Parathyroid adenoma (tissue), 2 donors: ENCODE data around the gene IZUMO4.
"Not testable (repeated sequence)": the region's sequence is repeated elsewhere in the genome, so short reads cannot be mapped to it uniquely, and the experiment has no call there.

Experiments used
- H2AFZ ChIP-seq: fragments of 300-600 bp; sonication (generic); one replicate; pipeline ENCODE4 v1.7.0; 2017; ENCODE audit warnings: antibody characterized with exemption, mild to moderate bottlenecking
- H3K27ac ChIP-seq: fragments of 300-600 bp; sonication (generic); one replicate; pipeline ENCODE4 v1.7.0; 2017
- H3K27me3 ChIP-seq: fragments of 300-600 bp; sonication (generic); one replicate; pipeline ENCODE4 v1.7.0; 2017; ENCODE audit warnings: low read length; ENCODE audit not compliant: control insufficient read depth, insufficient read depth
- H3K36me3 ChIP-seq: fragments of 300-600 bp; sonication (generic); one replicate; pipeline ENCODE4 v1.7.0; 2017; ENCODE audit warnings: low read length; ENCODE audit not compliant: control insufficient read depth, insufficient read depth
- H3K4me1 ChIP-seq: fragments of 300-600 bp; sonication (generic); one replicate; pipeline ENCODE4 v1.7.0; 2017; ENCODE audit warnings: control low read depth
- H3K4me2 ChIP-seq: fragments of 300-600 bp; sonication (generic); one replicate; pipeline ENCODE4 v1.7.0; 2017; ENCODE audit warnings: low read length
- H3K4me3 ChIP-seq: fragments of 300-600 bp; sonication (generic); one replicate; pipeline ENCODE4 v1.7.0; 2017; ENCODE audit warnings: low read depth, low read length
- H3K79me2 ChIP-seq: fragments of 300-600 bp; sonication (generic); one replicate; pipeline ENCODE4 v1.7.0; 2017; ENCODE audit warnings: control low read depth
- H3K9ac ChIP-seq: fragments of 300-600 bp; sonication (generic); one replicate; pipeline ENCODE4 v1.7.0; 2017; ENCODE audit warnings: mild to moderate bottlenecking
- H3K9me3 ChIP-seq: fragments of 300-600 bp; sonication (generic); one replicate; pipeline ENCODE4 v1.7.0; 2017; ENCODE audit warnings: low read length; ENCODE audit not compliant: control insufficient read depth
- TF ChIP-seq, protein P1 (sequence below): fragments of 300-600 bp; sonication (generic); IDR thresholded peaks from one replicate; pipeline ENCODE4 v1.7.0; 2017; ENCODE audit warnings: antibody characterized with exemption, mild to moderate bottlenecking
- donor health status: primary hyperparathyroidism.

Gene IZUMO4

DNA sequence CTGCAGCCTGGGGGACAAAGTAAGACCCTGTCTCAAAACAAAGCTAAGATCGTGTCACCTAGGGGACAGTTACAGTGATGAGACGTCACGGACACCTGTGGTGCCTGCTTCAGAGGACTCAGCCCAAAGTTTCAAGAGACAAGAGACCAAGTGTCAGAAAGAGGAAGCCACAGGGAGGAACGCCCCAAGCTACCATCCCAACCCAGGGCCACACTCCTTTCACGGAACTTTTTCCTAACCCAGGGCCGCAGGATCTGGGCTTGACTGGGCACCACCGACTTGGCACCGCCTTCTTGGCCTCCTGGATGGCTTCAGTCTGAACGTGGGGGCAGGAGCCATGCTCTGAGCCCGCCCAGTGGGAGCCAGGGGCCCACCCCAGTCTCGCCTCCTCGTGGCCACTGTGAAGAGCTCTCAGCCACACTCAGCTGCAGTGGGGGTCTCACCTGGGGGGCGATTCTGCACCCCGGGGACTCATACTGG is 9.1 kb upstream of the IZUMO4 start:
- Histone ChIP-seq H3K9me3 (no peaks in the 10 kb centered on the region), H3K4me3 (no peak overlapping the region), H3K4me2 (no peak overlapping the region), H3K79me2 (peaks cover 5% of the 10 kb centered on the region), H3K27ac (no peak overlapping the region), H2AFZ (no peak overlapping the region), H3K4me1 (no peaks in the 10 kb centered on the region), H3K36me3 (no peaks in the 10 kb centered on the region), H3K9ac (no peak overlapping the region), H3K27me3 (no peaks in the 10 kb centered on the region)
- TF ChIP-seq, protein P1, sequence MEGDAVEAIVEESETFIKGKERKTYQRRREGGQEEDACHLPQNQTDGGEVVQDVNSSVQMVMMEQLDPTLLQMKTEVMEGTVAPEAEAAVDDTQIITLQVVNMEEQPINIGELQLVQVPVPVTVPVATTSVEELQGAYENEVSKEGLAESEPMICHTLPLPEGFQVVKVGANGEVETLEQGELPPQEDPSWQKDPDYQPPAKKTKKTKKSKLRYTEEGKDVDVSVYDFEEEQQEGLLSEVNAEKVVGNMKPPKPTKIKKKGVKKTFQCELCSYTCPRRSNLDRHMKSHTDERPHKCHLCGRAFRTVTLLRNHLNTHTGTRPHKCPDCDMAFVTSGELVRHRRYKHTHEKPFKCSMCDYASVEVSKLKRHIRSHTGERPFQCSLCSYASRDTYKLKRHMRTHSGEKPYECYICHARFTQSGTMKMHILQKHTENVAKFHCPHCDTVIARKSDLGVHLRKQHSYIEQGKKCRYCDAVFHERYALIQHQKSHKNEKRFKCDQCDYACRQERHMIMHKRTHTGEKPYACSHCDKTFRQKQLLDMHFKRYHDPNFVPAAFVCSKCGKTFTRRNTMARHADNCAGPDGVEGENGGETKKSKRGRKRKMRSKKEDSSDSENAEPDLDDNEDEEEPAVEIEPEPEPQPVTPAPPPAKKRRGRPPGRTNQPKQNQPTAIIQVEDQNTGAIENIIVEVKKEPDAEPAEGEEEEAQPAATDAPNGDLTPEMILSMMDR: no peak

DNA sequence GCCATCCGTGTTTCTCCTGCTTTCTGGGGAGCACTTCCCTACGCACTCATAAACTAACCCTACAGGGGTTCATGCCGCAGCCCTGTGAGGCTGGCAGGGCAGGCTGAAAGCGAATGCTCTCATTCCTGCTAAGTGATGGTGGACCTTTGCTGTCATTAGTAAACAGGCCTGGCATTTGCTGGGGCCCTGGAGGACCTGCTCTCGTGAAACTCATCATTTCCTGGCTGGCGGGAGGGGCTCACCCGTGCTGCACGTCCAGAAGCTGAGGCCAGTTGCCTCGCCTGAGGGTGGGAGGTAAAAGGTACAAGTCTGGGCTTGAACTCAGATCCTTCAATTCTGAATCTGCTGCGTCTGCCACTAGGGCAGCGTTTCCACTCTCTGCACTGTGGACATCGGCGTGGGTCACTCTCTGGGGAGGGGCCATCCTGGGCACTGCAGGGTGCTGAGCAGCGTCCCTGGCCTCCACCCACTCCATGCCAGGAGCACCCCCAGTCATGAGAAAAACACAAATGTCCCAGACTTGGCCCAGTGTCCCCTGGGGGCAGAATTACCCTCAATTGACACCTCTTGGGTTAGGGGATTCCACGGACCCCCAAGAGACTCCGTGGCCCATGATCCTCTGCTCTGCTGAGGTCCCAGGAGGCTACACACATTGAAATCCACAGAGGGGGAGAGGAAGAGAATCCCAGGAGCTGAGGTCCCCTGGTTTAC is 7.6 kb upstream of the IZUMO4 start:
- H3K4me1 ChIP-seq: no peaks in the 10 kb centered on the region

DNA sequence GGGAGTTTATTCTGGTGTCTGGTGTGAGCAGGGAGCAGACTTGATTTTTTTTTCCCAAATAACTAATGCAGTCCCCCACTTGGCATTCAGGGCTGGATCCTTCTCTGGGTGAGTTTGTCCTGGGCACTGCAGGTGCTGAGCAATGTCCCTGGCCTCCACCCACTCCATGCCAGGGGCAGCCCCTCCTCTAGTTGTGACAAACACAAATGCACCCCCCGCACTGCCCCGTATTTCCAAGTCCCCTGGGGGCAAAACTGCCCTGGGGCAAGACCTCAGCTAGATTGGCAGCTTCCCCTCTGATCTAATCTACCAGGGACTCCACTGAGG is 7.0 kb upstream of the IZUMO4 start:
- H3K36me3 ChIP-seq: no peaks in the 10 kb centered on the region
- TF ChIP-seq, protein P1: no peak
- no peaks in the 10 kb centered on the region for H3K9me3 ChIP-seq
- peaks cover 5% of the 10 kb centered on the region for H3K79me2 ChIP-seq
- H3K27ac ChIP-seq: no peak overlapping the region
- H2AFZ ChIP-seq: no peak overlapping the region
- H3K9ac ChIP-seq: no peak overlapping the region
- no peaks in the 10 kb centered on the region for H3K4me1 ChIP-seq
- H3K27me3 ChIP-seq: no peaks in the 10 kb centered on the region
- H3K4me2 ChIP-seq: no peak overlapping the region
- H3K4me3 ChIP-seq: no peak overlapping the region

More for the DNA sequence above, 7.6 kb upstream of the IZUMO4 start:
- Histone ChIP-seq H3K9me3 (no peaks in the 10 kb centered on the region), H3K4me2 (no peak overlapping the region), H3K4me3 (no peak overlapping the region), H3K36me3 (no peaks in the 10 kb centered on the region), H3K79me2 (peaks cover 5% of the 10 kb centered on the region), H2AFZ (no peak overlapping the region), H3K27ac (no peak overlapping the region), H3K27me3 (no peaks in the 10 kb centered on the region), H3K9ac (no peak overlapping the region)
- TF ChIP-seq, protein P1: no peak

DNA sequence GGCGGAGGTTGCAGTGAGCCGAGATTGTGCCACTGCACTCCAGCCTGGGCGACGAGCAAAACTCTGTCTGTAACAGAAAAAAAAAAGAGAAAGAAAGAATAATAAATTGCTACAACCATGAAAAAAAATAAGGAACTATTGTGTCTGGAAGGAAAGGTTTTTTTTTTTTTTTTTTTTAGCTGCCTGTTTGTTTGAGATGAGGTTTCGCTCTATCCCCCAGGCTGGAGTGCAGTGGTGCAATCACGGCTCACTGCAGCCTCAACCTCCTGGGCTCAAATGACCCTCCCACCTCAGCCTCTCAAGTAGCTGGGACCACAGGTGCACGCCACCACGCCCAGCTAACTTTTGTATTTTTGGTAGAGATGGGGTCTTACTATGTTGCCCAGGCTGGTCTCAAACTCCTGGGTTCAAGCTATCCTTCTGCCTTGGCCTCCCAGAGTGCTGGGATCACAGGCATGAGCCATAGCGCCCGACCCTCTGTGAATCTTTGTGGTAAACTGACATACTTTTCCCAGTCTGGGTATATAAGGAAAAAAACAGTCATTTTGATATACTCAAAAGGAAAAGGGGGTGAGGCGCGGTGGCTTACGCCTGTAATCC is 4.7 kb upstream of the IZUMO4 start:
- not testable (repeated sequence) for H3K4me1 ChIP-seq, H3K9me3 ChIP-seq, H3K4me2 ChIP-seq, H3K27ac ChIP-seq, H3K27me3 ChIP-seq, H3K79me2 ChIP-seq, H3K4me3 ChIP-seq, H2AFZ ChIP-seq, H3K36me3 ChIP-seq, H3K9ac ChIP-seq

DNA sequence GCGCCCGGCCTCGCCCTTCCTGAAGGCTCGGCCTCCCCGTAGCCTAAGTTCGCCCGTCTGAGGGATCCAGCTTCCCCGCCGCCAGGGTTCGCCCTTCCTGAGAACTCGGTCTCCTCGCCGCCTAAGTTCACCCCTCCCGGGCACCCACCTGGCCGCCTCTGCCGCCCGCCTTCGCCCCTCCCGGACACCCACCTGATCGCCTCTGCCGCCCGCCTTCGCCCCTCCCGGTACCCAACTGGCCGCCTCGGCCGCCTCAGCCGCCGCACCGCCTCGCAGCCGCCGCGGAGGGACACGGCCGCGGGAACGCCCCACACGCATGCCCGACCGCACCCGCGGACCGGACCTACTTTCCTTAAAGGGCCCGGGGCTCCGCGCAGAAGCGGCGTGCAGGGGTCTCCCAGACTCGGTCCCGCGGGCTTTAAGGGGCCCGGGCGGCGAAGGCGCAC is 658 bp upstream of the IZUMO4 start, which contains the start of gene MOB3A:
MOB3A (minus strand) TSS at position 293 of the 446 bp plus-strand sequence. CDS start 17,766 bp downstream, outside the sequence.
- no peaks in the 10 kb centered on the region for H3K36me3 ChIP-seq
- TF ChIP-seq, protein P1: peak; percentile 48
- H3K79me2 ChIP-seq: peaks cover 7% of the 10 kb centered on the region
- peak within 1 kb of the TSS; percentile 91 for H3K4me3 ChIP-seq
- peak within 1 kb of the TSS; percentile 81 for H3K4me2 ChIP-seq
- no peaks in the 10 kb centered on the region for H3K4me1 ChIP-seq
- no peaks in the 10 kb centered on the region for H3K27me3 ChIP-seq
- H3K27ac ChIP-seq: peak within 1 kb of the TSS; percentile 85
- no peaks in the 10 kb centered on the region for H3K9me3 ChIP-seq
- peak within 1 kb of the TSS; percentile 17 for H3K9ac ChIP-seq
- peak within 1 kb of the TSS; percentile 87 for H2AFZ ChIP-seq
